HG03565 (cell line): ENCODE results near the gene SOX21.
"Not testable (repeated sequence)": the region's sequence is repeated elsewhere in the genome, so short reads cannot be mapped to it uniquely, and the experiment has no call there.

ENCODE experiments used
- ATAC-seq: cut with Tn5 transposase; IDR thresholded peaks from one replicate; pipeline ENCODE4 v1.9.1; 2021; ENCODE audit warnings: mild to moderate bottlenecking, moderate library complexity; ENCODE audit not compliant: unreplicated experiment

The SOX21 gene

GRCh38 chr13:94712287-94712811 is at the start of gene SOX21:
SOX21 (minus strand) TSS chr13:94712545; CDS start chr13:94712049, 496 bp downstream.
- ATAC-seq, result no peak

- no peak for ATAC-seq
Observed at GRCh38 chr13:94761407-94761806, 49.1 kb upstream of the SOX21 start.

- ATAC-seq, result no peak
Observed at GRCh38 chr13:94759120-94759728, 46.9 kb upstream of the SOX21 start.

- ATAC-seq, result no peak
Observed at GRCh38 chr13:94758436-94758960, 46.2 kb upstream of the SOX21 start.

- no peak for ATAC-seq
Observed at GRCh38 chr13:94753327-94753726, 41.0 kb upstream of the SOX21 start.

GRCh38 chr13:94749162-94749561 is 36.8 kb upstream of the SOX21 start:
- no peak for ATAC-seq

GRCh38 chr13:94739235-94739634 is 26.9 kb upstream of the SOX21 start:
- ATAC-seq, result no peak

GRCh38 chr13:94731028-94731427 is 18.7 kb upstream of the SOX21 start:
- ATAC-seq, result no peak

GRCh38 chr13:94729941-94730340 is 17.6 kb upstream of the SOX21 start:
- ATAC-seq, result not testable (repeated sequence)

GRCh38 chr13:94726425-94726824 is 14.1 kb upstream of the SOX21 start:
- ATAC-seq, result no peak

- no peak for ATAC-seq
Observed at GRCh38 chr13:94722609-94723345, 10.4 kb upstream of the SOX21 start.

GRCh38 chr13:94718697-94719096 is 6.4 kb upstream of the SOX21 start:
- ATAC-seq, result not testable (repeated sequence)

GRCh38 chr13:94717916-94718315 is 5.6 kb upstream of the SOX21 start:
- no peak for ATAC-seq

GRCh38 chr13:94716016-94716415 is 3.7 kb upstream of the SOX21 start:
- ATAC-seq, result no peak

- no peak for ATAC-seq
Observed at GRCh38 chr13:94713561-94714182, 1.3 kb upstream of the SOX21 start.

GRCh38 chr13:94712812-94713560 is 641 bp upstream of the SOX21 start:
- no peak for ATAC-seq

GRCh38 chr13:94711561-94712286 is 621 bp downstream of the SOX21 start:
- no peak for ATAC-seq

- no peak for ATAC-seq
Observed at GRCh38 chr13:94710881-94711560, 1.3 kb downstream of the SOX21 start.

GRCh38 chr13:94710065-94710781 is 2.1 kb downstream of the SOX21 start:
- no peak for ATAC-seq
